HS-5 (cell line): Measurements from ENCODE around the gene RNU1-3.

Experiments
- DNase-seq: peaks from one replicate; pipeline ENCODE4 v3.0.0-alpha.2; 2012; ENCODE audit warnings: low read depth

RNU1-3 gene

GRCh38 chr1:16617778-16618580 is 48.8 kb downstream of the RNU1-3 start:
- DNase-seq = no peak

- DNase-seq = no peak
Measured at GRCh38 chr1:16617114-16617631, 49.6 kb downstream of the RNU1-3 start.
